ENCODE measurements around the gene SYCE3.
"Not testable (repeated sequence)": the region's sequence is repeated elsewhere in the genome, so short reads cannot be mapped to it uniquely, and the experiment has no call there.

SYCE3 gene, protein sequence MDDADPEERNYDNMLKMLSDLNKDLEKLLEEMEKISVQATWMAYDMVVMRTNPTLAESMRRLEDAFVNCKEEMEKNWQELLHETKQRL

DNA sequence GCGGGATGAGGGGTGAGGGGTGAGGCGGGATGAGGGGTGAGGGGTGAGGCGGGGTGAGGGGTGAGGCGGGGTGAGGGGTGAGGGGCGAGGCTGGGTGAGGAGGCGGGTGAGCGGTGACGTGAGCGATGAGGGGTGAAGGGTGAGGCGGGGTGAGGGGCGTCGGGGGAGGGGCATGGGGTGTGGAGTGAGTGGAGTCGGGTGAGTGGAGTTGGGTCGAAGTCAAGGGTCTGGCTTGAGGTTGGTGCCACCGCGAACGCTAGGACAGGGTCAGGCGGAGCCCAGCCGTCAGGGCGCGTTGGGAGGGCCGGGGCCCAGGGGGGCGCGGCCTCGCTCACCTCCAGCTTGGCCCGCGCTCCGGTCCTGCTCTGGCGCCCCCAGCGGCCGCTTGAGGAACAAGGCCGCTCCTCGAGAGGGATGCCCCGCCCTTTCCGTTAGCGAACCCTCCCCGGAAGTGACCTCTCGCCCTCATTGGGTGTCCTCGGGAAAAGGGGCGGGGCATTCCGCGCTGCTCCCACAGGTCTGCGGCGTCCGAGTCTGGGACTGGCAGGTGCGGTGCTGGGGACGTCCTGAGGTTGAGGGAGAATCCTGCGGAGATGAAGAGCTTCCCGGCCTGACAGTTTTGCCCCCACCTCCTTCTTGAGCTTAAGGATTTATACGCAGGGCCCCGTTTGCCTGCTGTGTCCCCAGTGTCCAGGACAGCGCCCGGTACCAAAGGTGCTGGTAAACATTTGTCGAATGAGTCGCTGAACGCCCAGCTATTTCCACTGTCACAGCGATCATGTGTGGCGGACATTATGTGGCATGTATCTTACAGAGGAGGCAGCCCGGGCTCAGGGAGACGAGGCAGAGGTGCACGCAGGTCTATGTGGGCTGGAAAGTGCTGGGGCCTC, at the start of gene SYCE3:
Gene SYCE3 (minus strand): TSS at position 397 of the 890 bp plus-strand sequence. CDS start 6,514 bp downstream, outside the sequence.
- peak; percentile 97 for DNase-seq

DNA sequence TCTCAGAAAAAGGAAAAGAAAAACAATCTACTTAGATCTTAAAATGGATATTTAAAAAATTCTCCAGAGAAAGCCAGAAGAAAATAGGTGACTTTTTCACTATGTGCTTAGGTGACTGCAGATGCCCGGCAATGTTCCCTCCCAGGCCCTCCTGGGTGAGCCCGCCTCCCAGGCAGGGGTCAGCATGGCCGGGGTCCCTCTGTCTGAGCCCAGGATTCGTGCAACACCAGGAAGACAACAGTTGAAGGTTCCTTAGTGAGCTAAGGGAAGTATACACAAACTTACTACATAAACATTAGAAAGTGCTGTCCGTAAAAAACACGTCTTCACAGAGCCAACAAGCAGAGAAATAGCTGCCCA, 49.4 kb upstream of the SYCE3 start:
- DNase-seq: no peak

DNA sequence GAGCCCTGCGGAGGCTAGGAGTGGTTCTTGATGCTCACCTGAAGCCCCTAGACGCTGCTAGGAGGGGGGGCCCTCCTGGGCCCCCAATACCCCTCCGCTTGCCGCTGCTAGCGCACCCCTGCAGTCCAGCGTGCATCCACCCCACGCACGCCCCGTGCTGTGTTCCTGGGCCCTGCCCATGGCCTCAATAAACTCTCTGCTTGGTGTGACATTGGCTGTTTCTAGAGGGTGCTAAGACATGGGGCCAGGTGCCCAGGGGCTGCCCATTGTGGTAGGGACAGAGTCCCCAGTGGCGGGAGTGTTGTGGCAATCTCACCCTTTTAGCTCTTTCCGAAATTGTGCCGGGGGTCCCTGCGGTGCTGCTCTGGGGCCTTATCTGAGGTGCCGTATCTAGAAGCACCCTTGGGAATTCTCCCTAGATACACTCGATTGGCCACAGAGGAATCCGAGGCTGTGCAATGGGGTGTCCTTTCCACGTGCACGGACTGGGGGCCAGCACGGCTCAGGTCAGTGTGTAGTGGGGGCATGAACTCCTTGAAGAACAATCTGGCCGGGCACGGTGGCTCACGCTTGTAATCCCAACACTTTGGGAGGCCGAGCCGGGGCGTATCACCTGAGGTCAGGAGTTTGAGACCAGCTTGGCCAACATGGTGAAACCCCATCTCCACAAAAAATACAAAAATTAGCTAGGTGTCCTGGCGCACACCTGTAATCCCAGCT, 48.8 kb upstream of the SYCE3 start:
- no peak for DNase-seq

DNA sequence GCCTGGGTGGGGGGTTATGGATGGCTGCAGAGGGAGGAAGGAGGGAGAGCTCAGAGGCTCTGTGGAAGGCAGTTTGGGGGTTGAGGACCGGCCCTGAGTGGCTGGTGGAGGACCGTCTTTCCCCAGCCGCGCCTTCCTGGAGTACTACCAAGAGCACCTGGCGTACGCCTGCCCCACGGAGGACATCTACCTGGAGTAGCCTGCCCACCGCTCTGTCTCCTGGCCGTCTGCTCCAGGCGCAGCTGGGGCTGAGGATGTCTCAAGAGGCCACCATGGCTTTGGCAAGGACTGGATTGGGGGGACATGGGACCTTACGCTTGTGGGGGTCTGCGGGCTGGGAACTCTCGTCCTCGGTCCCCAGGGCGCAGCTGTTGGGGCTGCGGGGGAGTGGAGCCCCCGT, 47.9 kb upstream of the SYCE3 start:
- no peak for DNase-seq

DNA sequence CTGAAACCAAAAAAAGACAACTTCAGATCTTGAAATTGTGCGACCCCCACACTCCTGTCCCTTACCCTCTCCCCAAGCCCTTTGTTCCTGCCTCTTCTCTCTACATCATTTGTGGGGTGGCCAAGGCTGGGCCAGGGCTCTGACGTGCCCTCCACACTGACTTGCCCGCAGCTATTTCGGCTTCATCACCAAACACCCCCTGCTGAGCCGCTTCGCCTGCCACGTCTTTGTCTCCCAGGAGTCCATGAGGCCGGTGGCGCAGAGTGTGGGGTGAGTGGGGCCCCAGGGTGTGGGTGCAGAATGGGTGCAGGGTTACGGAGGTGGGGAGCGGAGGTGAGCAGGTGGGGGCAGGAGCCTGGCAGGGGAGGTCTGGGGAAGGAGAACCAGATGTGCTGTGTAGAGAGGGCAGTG, 47.3 kb upstream of the SYCE3 start:
- DNase-seq: no peak

DNA sequence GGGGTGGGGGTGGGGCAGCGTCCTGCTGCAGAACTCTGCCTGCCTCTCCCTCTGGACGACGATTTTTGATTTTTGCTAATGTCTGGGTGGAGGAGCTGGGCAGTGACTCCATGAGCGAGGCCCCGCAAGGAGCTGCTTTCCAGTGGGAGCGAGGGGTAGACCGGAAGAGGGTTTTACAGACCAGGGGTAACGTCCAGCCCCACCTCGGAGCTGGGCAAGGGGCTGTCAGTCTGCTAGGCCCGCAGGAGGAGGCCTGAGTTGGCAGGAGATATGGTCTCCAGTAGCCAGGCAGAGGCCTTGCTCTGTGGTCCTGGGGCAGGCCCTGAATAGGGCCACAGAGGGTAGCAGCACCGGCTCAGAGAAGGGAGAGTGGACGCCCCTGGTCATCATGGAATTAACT, 46.9 kb upstream of the SYCE3 start:
- no peak for DNase-seq

DNA sequence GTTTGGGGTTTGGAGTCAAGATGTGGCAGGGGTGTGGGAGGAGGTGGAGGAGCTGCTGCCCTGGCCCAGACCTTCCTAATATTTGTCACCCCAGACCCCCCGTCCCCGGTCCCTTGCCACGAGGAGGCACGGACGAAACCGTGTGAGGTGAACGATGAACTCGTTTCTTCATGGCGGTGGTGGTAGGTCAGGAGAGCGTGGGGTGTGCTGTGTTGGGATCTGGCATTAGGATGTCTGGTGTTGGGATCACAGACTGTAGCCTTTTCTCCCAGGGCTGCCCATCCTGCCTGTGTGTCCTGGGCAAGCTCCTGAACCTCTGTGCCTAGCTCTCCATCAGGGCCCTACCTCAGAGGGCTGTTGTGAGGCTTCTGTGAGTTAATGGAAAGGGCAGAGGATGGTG, 46.3 kb upstream of the SYCE3 start:
- DNase-seq: no peak

DNA sequence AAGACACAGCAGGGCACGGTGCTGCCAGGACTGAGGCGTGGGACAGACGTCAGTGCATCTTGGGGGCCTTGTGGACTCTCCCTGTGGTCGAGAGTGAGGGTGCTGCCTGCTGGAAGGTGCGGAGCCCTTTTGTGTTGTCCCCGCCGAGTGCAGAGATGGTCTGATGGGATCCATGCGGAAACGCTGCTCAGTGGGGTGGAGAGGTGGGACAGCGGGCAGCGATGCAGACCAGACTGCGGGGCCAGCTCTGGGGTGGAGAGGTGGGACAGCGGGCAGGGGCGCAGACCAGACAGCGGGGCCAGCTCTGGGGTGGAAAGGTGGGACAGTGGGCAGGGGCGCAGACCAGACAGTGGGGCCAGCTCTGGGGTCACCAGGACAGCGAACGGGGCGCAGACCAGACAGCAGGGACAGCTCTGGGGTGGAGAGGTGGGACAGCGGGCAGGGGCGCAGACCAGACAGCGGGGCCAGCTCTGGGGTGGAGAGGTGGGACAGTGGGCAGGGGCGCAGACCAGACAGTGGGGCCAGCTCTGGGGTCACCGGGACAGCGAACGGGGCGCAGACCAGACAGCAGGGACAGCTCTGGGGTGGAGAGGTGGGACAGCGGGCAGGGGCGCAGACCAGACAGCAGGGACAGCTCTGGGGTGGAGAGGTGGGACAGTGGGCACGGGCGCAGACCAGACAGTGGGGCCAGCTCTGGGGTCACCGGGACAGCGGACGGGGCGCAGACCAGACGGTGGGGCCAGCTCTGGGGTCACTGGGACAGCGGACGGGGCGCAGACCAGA, 45.5 kb upstream of the SYCE3 start:
- DNase-seq: not testable (repeated sequence)

DNA sequence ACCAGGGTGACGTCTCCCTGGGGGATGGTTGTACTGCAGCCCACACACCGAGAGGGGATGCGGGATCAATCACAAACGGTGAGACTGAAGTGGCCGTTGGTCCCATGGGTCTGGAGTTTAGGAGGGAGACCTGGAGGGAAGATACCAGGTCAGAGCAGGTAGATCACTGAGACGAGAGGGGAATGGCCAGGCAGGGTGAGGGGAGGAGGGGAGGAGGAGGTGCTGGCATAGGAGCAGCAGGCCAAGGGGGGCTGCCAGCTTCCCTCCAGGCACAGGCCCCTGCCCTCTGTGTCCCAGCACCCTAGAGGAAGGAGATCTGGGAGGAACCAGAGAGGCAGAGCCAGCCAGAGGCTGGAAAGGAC, 44.9 kb upstream of the SYCE3 start:
- DNase-seq: no peak

DNA sequence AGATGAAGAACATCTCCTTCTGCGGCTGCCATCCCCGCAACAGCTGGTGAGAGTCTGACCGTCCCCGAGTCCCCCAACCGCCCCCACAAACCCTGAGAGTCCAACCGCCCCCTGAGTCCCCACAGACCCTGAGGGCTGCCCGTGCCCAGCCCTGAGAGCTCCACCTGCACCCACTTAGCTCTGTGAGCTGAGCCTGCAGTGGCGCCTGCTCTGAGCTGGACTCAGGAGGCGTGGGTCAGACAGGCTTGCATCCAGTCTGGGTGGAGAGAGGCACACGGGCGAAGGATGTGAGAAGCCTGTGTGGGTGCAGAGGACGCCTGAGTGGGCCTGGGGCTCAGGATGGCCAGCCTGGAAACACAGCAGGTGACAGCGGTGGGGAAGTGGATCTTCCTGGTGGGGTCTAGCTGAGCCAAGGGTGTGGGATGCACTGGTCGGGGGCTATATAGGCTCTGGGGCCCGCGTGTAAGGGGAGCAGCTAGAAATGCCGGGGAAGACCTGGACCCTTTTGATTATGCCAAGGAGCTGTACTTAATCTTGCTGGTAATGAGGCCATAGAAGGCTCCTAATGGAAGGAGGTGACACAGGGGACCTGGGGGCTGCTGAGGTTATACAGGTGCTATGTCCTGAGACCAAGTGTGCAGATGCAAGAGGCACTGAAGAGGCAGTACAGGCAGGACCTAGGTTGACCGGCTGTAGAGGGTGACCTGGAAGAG, 44.4 kb upstream of the SYCE3 start:
- DNase-seq: no peak

DNA sequence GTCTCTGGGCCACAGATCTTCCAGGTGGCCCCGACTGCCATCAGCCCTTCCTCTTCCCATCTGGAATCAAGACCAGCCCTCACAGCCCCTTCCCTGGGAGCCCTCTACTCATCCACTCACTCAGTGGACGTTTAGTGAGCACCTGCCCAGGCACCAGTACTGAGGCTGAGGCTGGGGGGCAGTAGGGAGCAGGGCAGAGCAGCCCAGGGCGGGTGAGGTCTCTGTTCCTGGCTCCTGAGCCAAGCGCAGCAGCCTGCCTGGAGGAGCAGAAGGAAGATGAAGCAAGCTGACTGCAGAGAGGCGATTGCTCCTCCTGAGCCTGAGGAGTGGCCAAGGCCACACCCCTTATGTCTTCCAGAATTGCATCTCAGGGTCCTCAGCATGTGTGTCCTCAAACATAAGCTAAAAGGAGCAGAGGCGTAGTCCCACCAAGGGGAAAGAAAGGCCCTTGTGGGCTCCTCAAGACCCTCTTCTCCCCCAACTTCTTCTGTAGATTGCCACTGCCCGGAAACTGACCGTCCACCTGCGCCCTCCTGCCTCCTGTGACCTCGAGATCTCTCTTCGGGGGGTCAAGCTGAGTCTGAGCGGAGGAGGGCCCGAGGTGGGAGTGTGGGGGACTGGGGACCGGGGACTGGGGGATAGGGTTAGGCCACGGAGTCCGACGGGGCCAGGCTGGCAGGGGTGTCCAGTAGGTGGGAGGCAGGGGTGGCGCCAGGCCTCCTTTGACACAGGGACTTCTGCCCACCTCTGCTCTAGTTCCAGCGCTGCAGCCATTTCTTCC, 43.6 kb upstream of the SYCE3 start:
- no peak for DNase-seq

DNA sequence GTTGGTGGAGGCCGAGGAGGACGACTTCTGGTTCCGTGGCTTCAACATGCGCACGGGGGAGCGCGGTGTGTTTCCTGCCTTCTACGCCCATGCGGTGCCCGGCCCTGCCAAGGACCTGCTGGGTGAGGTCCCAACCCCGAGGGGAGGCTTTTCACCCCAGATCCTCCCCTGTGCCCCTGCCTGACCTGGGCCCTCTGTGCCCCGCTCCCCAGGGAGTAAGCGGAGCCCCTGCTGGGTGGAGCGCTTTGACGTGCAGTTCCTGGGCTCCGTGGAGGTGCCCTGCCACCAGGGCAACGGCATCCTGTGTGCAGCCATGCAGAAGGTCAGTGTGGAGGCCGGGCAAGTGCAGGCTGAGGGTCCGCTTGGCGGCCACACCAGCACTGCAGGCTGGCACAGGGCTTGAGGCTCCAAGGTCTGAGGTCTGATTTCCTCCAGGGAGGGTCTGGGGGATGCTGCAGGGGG, 42.9 kb upstream of the SYCE3 start:
- no peak for DNase-seq

DNA sequence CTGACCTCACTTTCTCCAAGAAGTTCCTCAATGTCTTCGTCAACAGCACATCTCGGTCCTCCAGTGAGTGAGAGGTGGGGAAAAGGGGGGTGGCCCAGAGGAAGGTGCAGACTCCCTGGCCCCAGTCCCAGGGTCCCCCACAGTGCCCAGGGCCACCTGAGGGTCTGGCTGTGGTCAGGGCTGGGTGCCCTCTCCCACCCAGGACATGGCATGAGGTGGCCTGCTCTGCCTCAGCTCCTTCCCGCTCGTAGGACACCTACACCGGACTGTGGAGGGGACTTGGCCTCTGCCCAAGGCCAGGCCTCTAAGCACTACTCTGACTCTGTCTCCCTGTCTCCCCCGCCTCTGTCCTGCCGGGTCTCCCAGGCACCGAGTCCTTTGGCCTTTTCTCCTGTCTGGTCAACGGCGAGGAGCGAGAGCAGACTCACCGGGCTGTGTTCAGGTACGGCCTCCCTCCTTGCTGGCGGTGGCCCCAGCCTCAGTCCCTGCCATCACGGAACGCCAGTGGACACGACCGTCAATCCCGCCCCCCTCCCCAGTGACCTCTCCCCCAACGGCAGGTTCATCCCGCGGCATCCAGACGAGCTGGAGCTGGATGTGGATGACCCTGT, 42.4 kb upstream of the SYCE3 start:
- no peak for DNase-seq

DNA sequence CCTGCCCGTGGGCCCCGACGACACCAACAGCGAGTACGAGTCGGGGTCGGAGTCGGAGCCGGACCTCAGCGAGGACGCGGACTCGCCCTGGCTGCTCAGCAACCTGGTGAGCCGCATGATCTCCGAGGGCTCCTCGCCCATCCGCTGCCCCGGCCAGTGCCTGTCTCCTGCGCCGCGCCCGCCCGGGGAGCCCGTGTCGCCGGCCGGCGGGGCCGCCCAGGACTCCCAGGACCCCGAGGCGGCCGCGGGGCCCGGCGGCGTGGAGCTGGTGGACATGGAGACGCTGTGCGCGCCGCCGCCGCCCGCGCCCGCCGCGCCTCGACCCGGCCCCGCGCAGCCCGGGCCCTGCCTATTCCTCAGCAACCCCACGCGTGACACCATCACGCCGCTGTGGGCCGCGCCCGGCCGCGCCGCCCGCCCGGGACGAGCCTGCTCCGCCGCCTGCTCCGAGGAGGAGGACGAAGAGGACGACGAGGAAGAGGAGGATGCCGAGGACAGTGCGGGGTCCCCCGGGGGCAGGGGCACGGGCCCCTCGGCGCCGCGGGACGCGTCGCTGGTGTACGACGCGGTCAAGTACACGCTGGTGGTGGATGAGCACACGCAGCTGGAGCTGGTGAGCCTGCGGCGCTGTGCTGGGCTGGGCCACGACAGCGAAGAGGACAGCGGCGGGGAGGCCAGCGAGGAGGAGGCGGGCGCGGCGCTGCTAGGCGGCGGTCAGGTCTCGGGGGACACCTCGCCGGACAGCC, 41.7 kb upstream of the SYCE3 start:
- no peak for DNase-seq

DNA sequence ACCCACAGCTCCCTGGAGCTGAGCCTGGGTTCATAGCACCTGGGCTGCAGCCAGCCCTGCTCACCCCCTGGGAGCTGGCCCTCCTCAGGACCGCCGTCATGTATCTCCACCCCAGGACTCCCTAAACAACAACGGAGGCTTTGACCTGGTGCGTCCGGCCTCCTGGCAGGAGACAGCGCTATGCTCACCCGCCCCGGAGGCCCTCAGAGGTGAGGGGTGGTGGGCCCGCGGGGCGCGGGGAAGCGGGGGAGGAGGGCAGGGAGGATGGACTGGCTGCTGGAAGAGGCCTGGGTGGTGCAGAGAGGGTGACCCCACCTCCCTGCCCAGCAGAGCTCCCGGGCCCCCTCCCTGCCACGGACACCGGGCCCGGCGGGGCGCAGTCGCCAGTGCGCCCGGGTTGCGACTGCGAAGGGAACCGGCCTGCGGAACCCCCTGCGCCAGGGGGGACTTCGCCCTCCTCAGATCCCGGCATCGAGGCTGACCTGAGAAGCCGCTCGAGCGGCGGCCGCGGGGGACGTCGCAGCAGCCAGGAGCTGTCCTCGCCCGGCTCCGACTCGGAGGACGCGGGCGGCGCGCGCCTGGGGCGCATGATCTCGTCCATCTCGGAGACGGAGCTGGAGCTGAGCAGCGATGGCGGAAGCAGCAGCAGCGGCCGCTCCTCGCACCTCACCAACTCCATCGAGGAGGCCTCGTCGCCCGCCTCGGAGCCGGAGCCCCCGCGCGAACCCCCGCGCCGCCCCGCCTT, 41.0 kb upstream of the SYCE3 start:
- no peak for DNase-seq

DNA sequence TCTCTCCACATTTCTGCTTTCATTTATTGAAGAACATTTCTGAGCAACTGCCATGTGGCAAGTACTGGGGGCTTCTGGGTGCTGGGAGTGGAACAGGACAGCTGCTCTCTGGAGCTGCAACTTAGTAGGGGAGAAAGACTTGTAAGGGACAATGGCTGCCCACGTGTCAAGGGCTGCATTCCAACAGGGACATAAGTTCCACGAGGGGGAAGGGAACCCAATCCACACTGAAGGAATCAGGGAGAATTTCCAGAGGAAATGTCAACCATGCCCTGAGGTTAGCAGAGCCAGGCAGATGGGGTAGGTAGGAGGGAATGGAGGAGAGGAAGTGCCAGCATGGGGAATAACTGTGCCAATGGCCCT, 39.6 kb upstream of the SYCE3 start:
- no peak for DNase-seq

DNA sequence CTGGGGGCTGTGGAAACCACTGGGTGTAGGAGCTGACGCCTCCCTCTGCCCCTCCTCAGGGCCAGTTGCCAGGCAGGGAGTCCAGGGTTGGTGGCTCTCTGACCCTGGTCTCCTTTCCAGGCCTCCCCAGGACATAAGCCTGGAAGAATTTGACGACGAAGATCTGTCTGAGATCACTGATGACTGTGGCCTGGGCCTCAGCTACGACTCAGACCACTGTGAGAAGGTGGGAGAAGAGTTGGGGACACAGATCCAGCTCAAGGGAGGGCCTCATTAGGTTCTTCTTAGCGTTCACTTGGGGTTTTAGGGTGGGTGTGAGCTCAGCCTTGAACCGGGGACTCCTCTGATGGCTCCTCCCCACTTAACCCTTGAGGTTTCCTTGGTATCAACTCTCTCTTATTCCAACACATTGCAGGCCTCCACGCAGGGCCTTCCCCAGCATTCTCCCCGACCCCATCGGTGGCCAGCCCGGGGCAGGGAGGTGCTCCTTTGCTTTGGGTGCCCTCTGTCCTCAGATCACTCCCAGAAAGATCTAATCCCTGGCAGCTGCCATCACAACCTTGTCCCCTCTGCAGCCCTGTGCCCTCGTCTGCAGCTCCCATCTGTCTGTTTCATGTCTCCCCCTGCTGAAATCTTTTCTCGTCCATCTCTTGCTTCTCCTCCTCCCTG, 39.1 kb upstream of the SYCE3 start:
- no peak for DNase-seq

DNA sequence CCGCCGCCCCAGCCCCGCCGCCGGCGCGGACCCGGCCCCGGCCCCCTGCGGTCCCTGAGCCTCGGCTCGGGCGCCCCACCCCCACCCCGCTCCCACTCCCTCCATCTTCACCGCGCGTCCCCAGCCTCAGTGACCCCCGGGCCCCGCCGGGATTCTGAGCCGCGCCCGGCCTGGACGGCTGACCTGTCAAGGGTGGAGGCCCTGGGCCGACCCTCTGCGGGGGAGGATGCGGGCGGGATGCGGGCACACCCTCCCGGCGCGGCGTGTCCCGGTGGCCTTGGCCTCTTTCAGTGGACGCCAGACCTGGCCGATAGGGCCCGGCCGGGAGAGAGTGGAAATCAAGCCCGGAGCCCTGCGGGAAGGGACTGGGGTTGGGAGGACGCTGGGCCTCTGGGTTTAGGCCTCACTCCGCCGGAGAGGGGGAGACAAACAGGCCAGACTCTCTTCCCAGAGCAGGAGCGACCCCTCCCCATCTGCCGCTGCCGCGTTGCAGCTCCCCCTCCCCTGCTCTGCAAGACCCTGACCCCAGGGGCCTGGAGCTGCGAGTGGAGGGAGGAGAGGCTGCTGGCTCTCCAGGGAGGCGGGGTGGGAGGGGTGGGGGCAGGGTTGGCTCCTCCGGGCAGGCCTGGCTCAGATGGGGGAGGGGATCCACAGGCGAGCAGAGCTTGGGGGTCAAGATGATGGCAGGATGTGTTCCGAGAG, 38.4 kb upstream of the SYCE3 start:
- no peak for DNase-seq

DNA sequence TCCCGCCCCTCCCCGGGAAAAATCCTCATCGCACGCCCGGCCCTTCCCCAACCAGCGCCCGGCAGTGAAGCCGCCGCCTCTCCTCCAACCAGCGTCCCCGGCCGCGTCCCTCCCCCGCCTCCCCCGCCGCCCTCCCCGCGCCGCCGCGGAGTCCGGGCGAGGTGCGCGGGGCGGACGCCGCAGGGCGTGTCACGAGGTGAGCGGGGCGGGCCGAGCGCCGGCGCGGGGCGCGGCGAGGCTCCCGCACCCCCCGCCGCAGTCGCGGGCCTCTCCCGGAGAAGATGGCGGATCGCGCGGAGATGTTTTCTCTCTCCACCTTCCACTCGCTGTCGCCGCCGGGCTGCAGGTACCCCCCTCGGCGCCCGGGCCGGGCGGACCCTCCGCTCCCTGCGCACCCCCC, 37.8 kb upstream of the SYCE3 start, which contains the start of gene MAPK8IP2:
Gene MAPK8IP2 (plus strand): TSS at position 256 of the 400 bp plus-strand sequence. CDS start 26 bp downstream, at position 282.
- DNase-seq: no peak

All from activated CD8-positive, alpha-beta memory T cell treated with anti-CD3 and anti-CD28 coated beads, Interleukin-2, amount 50 U/mL, for 4 hours (primary cell).